Activated CD4-positive, alpha-beta T cell treated with anti-CD3 and anti-CD28 coated beads, Interleukin-2, amount 10 ng/mL, durations not matched to agents 24 days and 14 days (primary cell): Measurements from ENCODE around the gene MACROD2. TPM values are rescaled to one million over a fixed set of nuclear protein-coding genes. Genes with fewer than 3 reads are reported as not detected.
"Not testable (repeated sequence)": the region's sequence is repeated elsewhere in the genome, so short reads cannot be mapped to it uniquely, and the experiment has no call there.

Source experiments
- DNase-seq: peaks from one replicate; pipeline ENCODE4 v3.0.0; 2022
- H3K27ac Mint-ChIP-seq: one replicate; pipeline ENCODE4 v1.8.0; 2022; ENCODE audit warnings: mild to moderate bottlenecking, mixed read lengths
- H3K27me3 Mint-ChIP-seq: one replicate; pipeline ENCODE4 v1.8.0; 2022; ENCODE audit warnings: mixed read lengths
- H3K36me3 Mint-ChIP-seq: one replicate; pipeline ENCODE4 v1.8.0; 2022; ENCODE audit warnings: low read depth, mild to moderate bottlenecking, mixed read lengths
- H3K4me1 Mint-ChIP-seq: one replicate; pipeline ENCODE4 v1.8.0; 2021; ENCODE audit warnings: mixed read lengths
- H3K4me3 Mint-ChIP-seq: one replicate; pipeline ENCODE4 v1.8.0; 2022; ENCODE audit warnings: mild to moderate bottlenecking, moderate library complexity, mixed read lengths
- H3K9me3 Mint-ChIP-seq: one replicate; pipeline ENCODE4 v1.8.0; 2021; ENCODE audit warnings: mixed read lengths
- intact Hi-C: fragments of 100-400 bp; cut with micrococcal nuclease; formaldehyde crosslinking; loops from one replicate; pipeline ENCODE4 v1.15.1; 2023
- total RNA-seq: library from RNA; stranded (reverse); gene quantifications from 2 replicates; pipeline ENCODE4 v1.2.3, GENCODE V29; 2022

Gene MACROD2
- total RNA-seq, 1 donor from 2014 or later = not detected

DNA sequence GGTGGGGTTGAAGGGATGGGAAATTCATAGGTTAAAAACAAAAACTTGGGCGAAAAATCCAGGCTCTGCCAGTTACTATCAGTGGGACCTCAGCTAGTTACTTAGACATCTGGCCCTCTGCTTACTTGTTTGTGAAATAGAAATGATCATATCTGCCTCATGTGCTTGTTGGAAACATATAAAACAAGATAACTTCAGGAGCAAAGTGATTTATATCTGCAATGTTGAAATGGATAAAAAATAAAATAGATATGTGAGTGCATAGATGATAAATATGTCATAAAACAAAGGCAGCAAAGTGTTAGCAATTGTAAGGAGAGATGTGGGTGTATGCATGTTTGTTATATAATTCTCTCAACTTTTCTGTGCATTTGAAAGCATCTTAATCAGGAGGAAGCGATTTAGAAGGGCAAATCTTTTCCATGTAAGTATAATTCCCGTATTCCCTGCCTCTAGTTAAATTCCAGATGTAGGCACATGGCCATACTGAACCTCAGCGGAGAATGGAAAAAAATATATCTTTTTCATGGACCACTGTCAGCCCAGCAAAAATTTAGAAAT is 921.1 kb downstream of the MACROD2 start:
- no peaks in the 10 kb centered on the region for H3K36me3 Mint-ChIP-seq
- no peak overlapping the region for H3K27ac Mint-ChIP-seq
- no peaks in the 10 kb centered on the region for H3K4me1 Mint-ChIP-seq
- intact Hi-C loops = no loop called here
- no peaks in the 10 kb centered on the region for H3K27me3 Mint-ChIP-seq
- DNase-seq = no peak
- H3K4me3 Mint-ChIP-seq = no peak overlapping the region
- peaks cover 8% of the 10 kb centered on the region for H3K9me3 Mint-ChIP-seq

DNA sequence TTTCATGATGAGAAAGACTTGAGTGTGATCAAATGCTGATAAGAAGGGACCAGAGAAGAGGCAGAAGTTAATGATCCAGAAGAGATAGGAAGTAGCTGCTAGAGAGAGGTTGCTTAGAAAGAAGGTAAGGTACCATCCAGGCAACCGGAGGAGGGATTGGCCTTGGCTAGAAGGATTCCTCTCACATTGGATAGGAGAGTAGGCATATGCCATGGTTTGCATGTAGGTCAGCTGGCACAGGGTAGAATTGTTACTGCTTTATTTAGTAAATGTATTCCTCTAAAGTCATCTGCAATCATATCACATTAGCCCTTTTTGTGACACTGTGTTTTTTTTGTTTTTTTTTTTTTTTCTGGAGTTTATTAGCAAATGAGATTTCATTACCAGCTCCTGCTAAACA is 923.0 kb downstream of the MACROD2 start:
- DNase-seq = no peak
- no peak overlapping the region for H3K4me3 Mint-ChIP-seq
- intact Hi-C loops = no loop called here
- H3K27ac Mint-ChIP-seq = no peak overlapping the region
- H3K4me1 Mint-ChIP-seq = no peaks in the 10 kb centered on the region
- peaks cover 9% of the 10 kb centered on the region for H3K9me3 Mint-ChIP-seq
- H3K27me3 Mint-ChIP-seq = no peaks in the 10 kb centered on the region
- no peaks in the 10 kb centered on the region for H3K36me3 Mint-ChIP-seq

DNA sequence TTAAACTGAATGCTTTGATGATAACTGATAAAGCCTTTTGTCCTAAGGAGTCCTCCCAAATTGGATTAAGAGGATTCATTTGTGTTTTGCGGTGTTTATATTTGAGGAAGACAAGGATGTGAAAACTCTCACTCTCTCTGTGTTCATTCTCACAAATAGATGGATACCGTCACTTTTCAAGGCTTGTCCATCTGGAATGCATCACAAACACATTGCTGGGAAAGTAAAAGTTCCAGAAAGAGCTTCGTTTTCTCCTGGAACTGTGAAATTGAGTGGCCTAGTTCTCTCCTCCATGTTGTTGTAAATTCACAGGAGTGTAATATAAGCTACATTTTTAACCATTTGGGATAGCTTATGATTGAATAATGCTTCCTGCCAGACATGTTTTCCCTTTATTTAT is 923.7 kb downstream of the MACROD2 start:
- no peaks in the 10 kb centered on the region for H3K27me3 Mint-ChIP-seq
- no peak overlapping the region for H3K27ac Mint-ChIP-seq
- H3K4me3 Mint-ChIP-seq = no peak overlapping the region
- no peak for DNase-seq
- H3K4me1 Mint-ChIP-seq = no peaks in the 10 kb centered on the region
- intact Hi-C loops = no loop called here
- peaks cover 10% of the 10 kb centered on the region for H3K9me3 Mint-ChIP-seq
- H3K36me3 Mint-ChIP-seq = no peaks in the 10 kb centered on the region

DNA sequence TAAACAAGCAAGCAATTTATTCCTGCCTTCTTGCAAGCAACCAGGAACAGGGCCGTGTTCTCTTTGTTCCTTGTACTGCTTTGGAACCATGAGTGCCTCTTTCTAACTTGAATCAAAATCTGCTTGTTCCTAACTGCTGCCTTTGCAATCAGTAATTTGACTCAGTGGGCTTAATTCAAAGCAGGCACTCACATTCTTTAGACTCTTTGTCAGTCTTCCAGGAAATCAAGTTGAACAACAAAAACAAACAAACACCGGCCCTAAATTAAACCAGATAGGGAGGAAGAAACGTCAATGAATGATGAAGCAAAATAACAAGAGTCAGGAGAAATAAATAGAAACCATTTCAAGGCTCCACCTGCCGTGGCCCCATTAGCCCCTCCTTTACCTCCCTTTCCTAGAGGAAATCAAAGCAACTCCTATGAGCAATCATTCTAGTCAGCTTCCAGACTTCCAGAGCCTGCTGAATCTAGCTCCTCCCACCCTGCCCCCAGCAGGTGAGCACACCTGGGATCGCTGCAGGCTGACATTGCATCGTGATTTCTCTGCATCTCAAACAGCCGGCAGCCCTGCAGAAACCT is 924.3 kb downstream of the MACROD2 start:
- peaks cover 10% of the 10 kb centered on the region for H3K9me3 Mint-ChIP-seq
- H3K4me3 Mint-ChIP-seq = no peak overlapping the region
- H3K27me3 Mint-ChIP-seq = no peaks in the 10 kb centered on the region
- intact Hi-C loops = no loop called here
- DNase-seq = no peak
- H3K36me3 Mint-ChIP-seq = no peaks in the 10 kb centered on the region
- H3K27ac Mint-ChIP-seq = no peak overlapping the region
- no peaks in the 10 kb centered on the region for H3K4me1 Mint-ChIP-seq

DNA sequence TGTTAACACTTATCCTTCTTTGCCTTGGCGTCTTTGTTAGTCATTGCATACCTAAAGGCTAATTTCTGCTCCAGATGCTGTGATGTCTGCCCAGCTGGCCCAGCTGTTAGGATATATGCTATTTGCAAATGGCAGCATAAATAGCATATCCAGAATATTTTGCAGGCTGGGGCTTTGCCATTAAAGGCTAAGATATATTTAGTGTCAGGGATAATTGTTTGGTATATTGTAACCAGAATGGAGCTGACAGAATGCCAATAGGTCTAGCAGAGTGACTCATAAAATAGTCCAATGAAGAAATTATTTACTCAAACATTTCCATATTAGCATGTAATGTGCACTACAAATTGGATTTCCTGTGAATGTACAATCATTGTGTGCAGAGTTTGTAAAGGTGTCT is 926.2 kb downstream of the MACROD2 start:
- H3K4me1 Mint-ChIP-seq = no peaks in the 10 kb centered on the region
- intact Hi-C loops = no loop called here
- H3K9me3 Mint-ChIP-seq = peaks cover 10% of the 10 kb centered on the region
- no peak overlapping the region for H3K27ac Mint-ChIP-seq
- no peaks in the 10 kb centered on the region for H3K36me3 Mint-ChIP-seq
- DNase-seq = no peak
- no peak overlapping the region for H3K4me3 Mint-ChIP-seq
- H3K27me3 Mint-ChIP-seq = no peaks in the 10 kb centered on the region

DNA sequence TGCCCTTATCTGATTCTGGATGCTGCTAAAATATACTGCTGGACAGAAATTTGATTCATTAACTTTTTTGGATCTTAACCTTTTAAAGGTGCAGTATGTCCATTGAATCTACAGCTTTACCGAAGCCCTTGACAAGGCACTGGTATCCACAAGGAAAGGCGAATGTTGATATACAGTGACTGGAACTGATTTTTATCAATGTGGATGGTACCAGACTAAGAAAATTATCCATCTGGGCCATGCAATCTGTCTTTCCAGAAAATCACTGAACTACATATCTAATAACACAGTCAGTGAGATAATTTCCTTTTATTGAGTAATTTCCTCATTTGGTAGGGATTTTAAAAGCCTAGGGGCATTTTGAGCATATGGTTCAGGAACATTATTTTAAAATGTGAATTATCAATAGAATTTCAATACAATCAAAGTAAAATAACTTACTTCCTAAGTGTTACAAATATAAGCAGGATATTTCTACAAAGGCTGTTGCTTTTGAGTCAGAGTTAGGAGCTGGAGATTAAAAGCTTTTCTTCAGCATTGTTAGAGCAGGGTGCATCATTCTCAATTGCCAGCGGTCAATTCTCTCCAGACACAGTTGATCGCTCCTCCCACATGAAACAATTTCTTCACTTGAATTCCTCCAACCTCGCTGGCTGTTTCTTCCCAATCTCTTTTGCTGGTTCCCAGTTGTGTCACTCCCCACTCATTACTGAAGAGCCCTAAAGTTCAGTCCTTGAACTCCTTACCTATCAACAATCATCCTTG is 927.4 kb downstream of the MACROD2 start:
- H3K9me3 Mint-ChIP-seq = peaks cover 5% of the 10 kb centered on the region
- intact Hi-C loops = no loop called here
- no peaks in the 10 kb centered on the region for H3K4me1 Mint-ChIP-seq
- no peak overlapping the region for H3K27ac Mint-ChIP-seq
- no peaks in the 10 kb centered on the region for H3K27me3 Mint-ChIP-seq
- no peak for DNase-seq
- H3K36me3 Mint-ChIP-seq = no peaks in the 10 kb centered on the region
- H3K4me3 Mint-ChIP-seq = no peak overlapping the region

DNA sequence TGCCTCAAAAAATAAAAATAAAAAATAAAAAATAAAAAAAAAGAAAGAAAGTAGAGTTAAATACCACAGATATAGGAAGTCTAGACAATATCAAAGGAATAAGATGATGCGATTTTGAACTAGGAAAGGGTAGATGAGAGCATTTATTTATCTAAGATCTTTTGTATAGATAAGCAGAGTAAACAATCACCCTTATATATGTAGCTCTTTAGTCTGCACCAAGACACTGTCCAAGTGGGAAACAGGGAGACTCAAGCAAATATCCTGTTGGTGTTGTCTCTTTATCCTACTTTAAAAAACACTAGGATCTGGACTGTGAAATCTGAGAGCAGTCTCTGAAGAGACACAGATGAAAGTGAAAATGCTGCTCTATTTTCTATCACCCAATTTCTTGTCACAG is 929.1 kb downstream of the MACROD2 start:
- Mint-ChIP-seq H3K4me3 (no peak overlapping the region), H3K9me3 (peaks cover 5% of the 10 kb centered on the region), H3K4me1 (no peaks in the 10 kb centered on the region), H3K27me3 (no peaks in the 10 kb centered on the region), H3K27ac (no peak overlapping the region), H3K36me3 (no peaks in the 10 kb centered on the region)
- no peak for DNase-seq
- intact Hi-C loops = no loop called here

DNA sequence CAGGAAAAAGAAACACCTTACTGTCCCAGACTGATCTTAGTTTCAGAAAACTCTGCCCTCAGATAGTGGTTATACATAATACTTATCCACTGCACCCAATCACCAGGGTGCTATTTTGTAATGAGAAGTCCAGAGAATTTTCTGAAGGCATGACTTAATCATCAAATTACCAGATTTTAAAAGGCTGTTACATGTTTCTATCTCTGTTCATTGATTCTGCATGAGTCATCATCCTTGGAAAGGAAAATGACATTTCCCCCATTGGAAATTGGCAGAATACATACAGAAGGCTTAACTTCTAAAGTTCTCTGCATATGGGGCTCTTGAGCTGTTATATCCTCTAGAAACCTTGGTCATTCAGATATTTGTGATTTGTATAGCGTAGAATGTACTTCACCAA is 930.0 kb downstream of the MACROD2 start:
- Mint-ChIP-seq H3K27ac (no peak overlapping the region), H3K4me3 (no peak overlapping the region), H3K9me3 (peaks cover 5% of the 10 kb centered on the region), H3K27me3 (no peaks in the 10 kb centered on the region), H3K4me1 (no peaks in the 10 kb centered on the region), H3K36me3 (no peaks in the 10 kb centered on the region)
- intact Hi-C loops = no loop called here
- DNase-seq = no peak

DNA sequence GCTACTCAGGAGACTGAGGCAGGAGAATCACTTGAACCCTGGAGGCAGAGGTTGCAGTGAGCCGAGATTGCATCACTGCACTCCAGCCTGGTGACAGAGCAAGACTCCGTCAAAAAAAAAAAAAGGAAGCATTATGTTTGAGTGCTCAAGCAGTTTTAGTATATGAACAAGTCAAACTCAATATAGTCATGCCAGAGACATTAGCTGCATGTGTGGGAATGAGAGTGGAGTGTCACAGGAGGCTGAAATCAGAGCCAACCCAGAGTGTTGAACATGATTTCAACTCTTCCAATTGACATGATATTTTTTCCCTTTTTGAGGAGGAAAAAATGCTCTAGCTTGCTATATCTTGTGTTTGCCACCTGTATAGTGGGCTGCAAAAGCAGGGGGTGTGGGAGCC is 931.1 kb downstream of the MACROD2 start:
- H3K27ac Mint-ChIP-seq, H3K27me3 Mint-ChIP-seq, H3K4me3 Mint-ChIP-seq, DNase-seq, intact Hi-C loops, H3K36me3 Mint-ChIP-seq, H3K4me1 Mint-ChIP-seq, H3K9me3 Mint-ChIP-seq: not testable (repeated sequence)

DNA sequence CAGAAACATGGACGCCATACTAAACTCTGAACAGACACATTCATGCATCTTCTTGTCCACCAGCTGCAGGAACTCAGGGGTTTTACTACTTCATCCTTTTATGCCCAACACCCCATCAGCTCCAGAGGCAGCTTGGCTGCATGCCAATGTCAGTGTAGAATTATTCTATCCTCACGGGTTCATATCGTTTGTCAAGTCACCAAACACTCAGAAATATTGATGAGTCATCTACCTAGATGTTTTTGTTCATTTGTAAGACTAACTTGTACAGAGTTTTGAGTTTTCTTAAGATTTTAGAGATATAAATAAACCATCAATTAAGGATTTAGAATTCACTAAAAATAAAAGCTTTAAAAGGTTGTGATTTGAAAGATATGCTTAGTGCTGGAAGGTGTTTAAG is 932.8 kb downstream of the MACROD2 start:
- H3K36me3 Mint-ChIP-seq = no peaks in the 10 kb centered on the region
- intact Hi-C loops = no loop called here
- H3K4me1 Mint-ChIP-seq = no peaks in the 10 kb centered on the region
- no peak for DNase-seq
- peaks cover 3% of the 10 kb centered on the region for H3K9me3 Mint-ChIP-seq
- no peaks in the 10 kb centered on the region for H3K27me3 Mint-ChIP-seq
- H3K4me3 Mint-ChIP-seq = no peak overlapping the region
- H3K27ac Mint-ChIP-seq = no peak overlapping the region

DNA sequence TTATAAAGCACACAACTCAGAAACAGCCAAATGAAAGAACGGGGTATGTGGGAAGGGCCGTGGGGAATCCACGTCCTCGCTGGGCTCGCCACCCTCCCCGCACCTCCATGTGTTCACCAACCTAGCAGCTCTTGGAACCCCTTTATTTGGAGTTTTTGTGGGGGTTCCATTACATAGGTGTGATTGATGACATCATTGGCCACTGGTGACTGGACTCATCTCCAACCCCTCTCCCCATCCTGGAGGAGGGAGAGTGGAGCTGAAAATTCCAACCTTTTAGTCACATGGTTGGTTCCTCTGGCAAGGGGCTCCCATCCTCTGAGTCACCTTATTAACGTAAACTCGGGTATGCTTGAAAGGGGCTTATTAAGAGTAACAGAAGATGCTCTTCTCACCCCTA is 934.1 kb downstream of the MACROD2 start:
- H3K27me3 Mint-ChIP-seq = no peaks in the 10 kb centered on the region
- H3K9me3 Mint-ChIP-seq = no peaks in the 10 kb centered on the region
- intact Hi-C loops = no loop called here
- no peaks in the 10 kb centered on the region for H3K4me1 Mint-ChIP-seq
- no peak overlapping the region for H3K4me3 Mint-ChIP-seq
- H3K27ac Mint-ChIP-seq = no peak overlapping the region
- no peak for DNase-seq
- H3K36me3 Mint-ChIP-seq = no peaks in the 10 kb centered on the region

DNA sequence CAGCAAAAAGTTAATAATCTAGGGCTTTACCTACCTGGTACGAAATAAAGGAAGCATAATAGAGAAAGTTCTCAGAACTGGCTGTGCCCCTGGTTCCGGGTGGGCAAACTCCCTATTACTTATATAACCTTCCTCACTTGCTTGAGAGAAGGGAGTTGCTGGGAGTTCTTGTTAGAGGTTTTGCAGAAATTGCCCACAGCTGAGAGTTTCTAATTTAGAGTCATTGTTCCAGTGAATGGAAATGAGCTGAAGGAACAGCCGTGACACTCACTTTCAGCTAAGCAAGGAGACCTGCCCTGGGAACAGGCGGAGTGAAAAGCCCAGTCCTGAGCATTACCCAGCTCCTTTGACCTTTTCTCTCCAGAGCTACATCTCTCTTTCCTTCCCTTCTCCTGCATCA is 936.7 kb downstream of the MACROD2 start:
- DNase-seq = no peak
- no peaks in the 10 kb centered on the region for H3K27me3 Mint-ChIP-seq
- H3K36me3 Mint-ChIP-seq = no peaks in the 10 kb centered on the region
- no peak overlapping the region for H3K4me3 Mint-ChIP-seq
- no peaks in the 10 kb centered on the region for H3K4me1 Mint-ChIP-seq
- no peak overlapping the region for H3K27ac Mint-ChIP-seq
- intact Hi-C loops = no loop called here
- H3K9me3 Mint-ChIP-seq = peaks cover 9% of the 10 kb centered on the region

DNA sequence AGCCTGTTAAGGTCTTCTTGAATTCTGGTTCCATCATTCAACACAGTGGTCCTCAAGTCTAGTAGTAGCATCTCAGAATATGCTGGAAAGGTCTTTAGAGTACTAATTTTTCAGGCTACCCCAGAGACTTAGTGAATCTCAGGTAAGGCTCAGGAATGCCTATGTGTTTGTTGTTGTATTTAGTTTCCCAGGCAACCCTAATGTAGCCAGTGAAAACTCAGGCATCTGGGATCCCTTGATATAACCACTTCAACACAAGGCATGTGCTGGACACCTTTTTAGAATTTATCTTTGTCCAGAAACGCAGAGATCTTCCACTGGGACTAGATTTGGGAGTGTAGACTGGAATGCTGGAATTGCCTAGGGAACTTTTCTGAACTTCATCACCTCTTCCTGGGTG is 940.0 kb downstream of the MACROD2 start:
- no peak overlapping the region for H3K27ac Mint-ChIP-seq
- H3K9me3 Mint-ChIP-seq = peaks cover 13% of the 10 kb centered on the region
- H3K4me3 Mint-ChIP-seq = no peak overlapping the region
- no peaks in the 10 kb centered on the region for H3K27me3 Mint-ChIP-seq
- intact Hi-C loops = no loop called here
- no peak for DNase-seq
- no peaks in the 10 kb centered on the region for H3K36me3 Mint-ChIP-seq
- no peaks in the 10 kb centered on the region for H3K4me1 Mint-ChIP-seq

DNA sequence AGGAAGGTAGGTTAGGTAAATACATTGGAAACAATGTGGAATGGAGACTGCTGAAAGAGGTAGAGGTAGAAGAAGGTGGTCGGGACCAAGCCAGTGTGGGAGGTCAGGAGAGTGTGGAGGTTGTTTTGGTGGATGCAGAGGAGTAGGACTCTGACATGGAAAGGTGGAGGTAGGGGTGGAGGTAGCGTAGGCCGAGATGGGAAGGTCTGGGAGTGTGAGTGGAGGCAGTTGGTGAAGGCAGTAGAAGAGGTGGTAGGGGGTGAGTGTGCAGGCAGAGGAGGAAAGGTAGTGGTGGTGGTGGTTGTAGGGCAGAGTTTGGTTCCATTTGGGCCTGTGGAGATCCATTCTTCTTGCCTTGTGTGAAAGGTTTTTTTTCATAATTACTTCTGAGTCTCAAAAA is 941.7 kb downstream of the MACROD2 start:
- Mint-ChIP-seq H3K4me1 (no peaks in the 10 kb centered on the region), H3K27me3 (no peaks in the 10 kb centered on the region), H3K4me3 (no peak overlapping the region), H3K36me3 (no peaks in the 10 kb centered on the region), H3K27ac (no peak overlapping the region), H3K9me3 (peaks cover 13% of the 10 kb centered on the region)
- no peak for DNase-seq
- intact Hi-C loops = no loop called here

DNA sequence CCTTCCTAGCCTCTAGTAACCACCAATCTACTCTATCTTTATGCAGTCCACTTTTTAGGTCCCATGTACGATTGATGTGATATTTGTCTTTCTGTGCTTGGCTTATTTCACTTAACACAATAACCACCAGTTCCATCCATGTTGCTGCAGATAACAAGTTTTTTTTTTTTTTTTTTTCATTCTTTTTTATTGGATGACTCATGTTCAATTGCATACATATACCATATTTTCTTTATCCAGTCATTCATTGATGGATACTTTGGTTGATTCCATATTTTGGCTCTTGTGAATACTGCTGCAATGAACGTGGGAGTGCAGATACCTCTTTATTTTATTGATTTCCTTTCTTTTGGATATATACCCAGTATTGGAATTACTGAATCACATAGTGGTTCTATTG is 942.5 kb downstream of the MACROD2 start:
- intact Hi-C loops = no loop called here
- no peak overlapping the region for H3K4me3 Mint-ChIP-seq
- no peaks in the 10 kb centered on the region for H3K27me3 Mint-ChIP-seq
- DNase-seq = no peak
- H3K4me1 Mint-ChIP-seq = no peaks in the 10 kb centered on the region
- H3K36me3 Mint-ChIP-seq = no peaks in the 10 kb centered on the region
- no peak overlapping the region for H3K27ac Mint-ChIP-seq
- H3K9me3 Mint-ChIP-seq = peaks cover 19% of the 10 kb centered on the region
